Neural progenitor cell (in vitro differentiated cells): ENCODE data around the gene PAX5.

Source experiments
- CTCF ChIP-seq: fragments of 200-600 bp; sonication (generic); IDR thresholded peaks from 2 replicates; pipeline ENCODE4 v1.5.1; 2017; ENCODE audit warnings: antibody characterized with exemption, mild to moderate bottlenecking
- EZH2phosphoT487 ChIP-seq: fragments of 200-600 bp; sonication (generic); IDR thresholded peaks from 2 replicates; pipeline ENCODE4 v1.6.1; 2017; ENCODE audit warnings: antibody characterized with exemption

- no peak for TF ChIP-seq CTCF
- no peak for TF ChIP-seq EZH2phosphoT487
Measured at GRCh38 chr9:36993933-36994764, 39.9 kb downstream of the PAX5 start.
